Measurements from ENCODE around the gene P3H4. TPM values are rescaled to one million over a fixed set of nuclear protein-coding genes. Genes with fewer than 3 reads are reported as not detected.

P3H4 gene
- total and polyA plus RNA-seq, 7 experiments from 2014 or later = 3.5 to 7.0 (median 5.3) TPM

Other genes starting within 250 kb of the P3H4 start
- not detected for gene KRT9, start 239.9 kb downstream of the P3H4 start, total RNA-seq
- gene KRT9, start 239.9 kb downstream of the P3H4 start, polyA plus RNA-seq = not detected
- gene KRT14, start 225.1 kb downstream of the P3H4 start, total RNA-seq = not detected
- not detected for gene KRT14, start 225.1 kb downstream of the P3H4 start, polyA plus RNA-seq
- not detected for gene KRT16, start 199.2 kb downstream of the P3H4 start, total RNA-seq
- not detected for gene KRT16, start 199.2 kb downstream of the P3H4 start, polyA plus RNA-seq
- not detected for gene KRT17, start 187.4 kb downstream of the P3H4 start, total RNA-seq
- not detected for gene KRT17, start 187.4 kb downstream of the P3H4 start, polyA plus RNA-seq
- gene EIF1, start 123.1 kb downstream of the P3H4 start, total RNA-seq = 1,000 to 10,000 TPM in 2 of 5 experiments, 100 to 1,000 TPM in 3; 710 to 2,222 (median 934) TPM
- gene EIF1, start 123.1 kb downstream of the P3H4 start, polyA plus RNA-seq = 1,000 to 10,000 TPM in 1 of 2 donors, 100 to 1,000 TPM in 1; 774 to 1,284 TPM
- not detected for gene GAST, start 99.6 kb downstream of the P3H4 start, total RNA-seq
- gene GAST, start 99.6 kb downstream of the P3H4 start, polyA plus RNA-seq = not detected
- under 1 TPM in 1 of 5 experiments, not detected in 4; 0.08 TPM for gene HAP1, start 77.3 kb downstream of the P3H4 start, total RNA-seq
- gene HAP1, start 77.3 kb downstream of the P3H4 start, polyA plus RNA-seq = not detected
- gene JUP, start 25.2 kb downstream of the P3H4 start, total RNA-seq = 1 to 10 TPM in 2 of 5 experiments, under 1 TPM in 3; 0.24 to 8.2 (median 0.57) TPM
- gene JUP, start 25.2 kb downstream of the P3H4 start, polyA plus RNA-seq = under 1 TPM; 0.19 to 0.25 TPM
- under 1 TPM in 2 of 5 experiments, not detected in 3; 0.34 to 0.76 TPM for gene FKBP10, start 1.1 kb upstream of the P3H4 start, total RNA-seq
- gene FKBP10, start 1.1 kb upstream of the P3H4 start, polyA plus RNA-seq = not detected
- gene NT5C3B, start 24.3 kb upstream of the P3H4 start, total RNA-seq = 10 to 100 TPM; 26.8 to 41.7 (median 37.2) TPM
- gene NT5C3B, start 24.3 kb upstream of the P3H4 start, polyA plus RNA-seq = 10 to 100 TPM; 41.9 to 66.7 TPM
- gene KLHL10, start 25.9 kb upstream of the P3H4 start, total RNA-seq = not detected
- not detected for gene KLHL10, start 25.9 kb upstream of the P3H4 start, polyA plus RNA-seq
- gene KLHL11, start 53.5 kb upstream of the P3H4 start, total RNA-seq = 10 to 100 TPM; 15.2 to 25.9 (median 18.9) TPM
- gene KLHL11, start 53.5 kb upstream of the P3H4 start, polyA plus RNA-seq = 1 to 10 TPM; 6.7 to 7.0 TPM
- gene ACLY, start 107.0 kb upstream of the P3H4 start, total RNA-seq = 100 to 1,000 TPM in 1 of 5 experiments, 10 to 100 TPM in 4; 59.2 to 154 (median 70.8) TPM
- gene ACLY, start 107.0 kb upstream of the P3H4 start, polyA plus RNA-seq = 10 to 100 TPM; 42.7 to 51.9 TPM
- gene ODAD4, start 118.7 kb upstream of the P3H4 start, total RNA-seq = 1 to 10 TPM in 3 of 5 experiments, under 1 TPM in 1, not detected in 1; 0.16 to 4.1 (median 1.6) TPM
- gene ODAD4, start 118.7 kb upstream of the P3H4 start, polyA plus RNA-seq = under 1 TPM; 0.10 to 0.40 TPM
- gene CNP, start 154.8 kb upstream of the P3H4 start, total RNA-seq = 10 to 100 TPM; 29.6 to 86.3 (median 32.5) TPM
- gene CNP, start 154.8 kb upstream of the P3H4 start, polyA plus RNA-seq = 10 to 100 TPM; 32.3 to 34.2 TPM
- 100 to 1,000 TPM in 4 of 5 experiments, 10 to 100 TPM in 1; 99.4 to 145 (median 109) TPM for gene DNAJC7, start 205.5 kb upstream of the P3H4 start, total RNA-seq
- 10 to 100 TPM; 65.4 to 77.7 TPM for gene DNAJC7, start 205.5 kb upstream of the P3H4 start, polyA plus RNA-seq
- 10 to 100 TPM; 14.3 to 24.0 (median 20.4) TPM for gene NKIRAS2, start 208.1 kb upstream of the P3H4 start, total RNA-seq
- gene NKIRAS2, start 208.1 kb upstream of the P3H4 start, polyA plus RNA-seq = 10 to 100 TPM; 24.6 to 30.5 TPM
- gene C17orf113, start 238.7 kb upstream of the P3H4 start, total RNA-seq = 1 to 10 TPM in 1 of 5 experiments, under 1 TPM in 4; 0.10 to 1.0 (median 0.67) TPM
- gene C17orf113, start 238.7 kb upstream of the P3H4 start, polyA plus RNA-seq = under 1 TPM; 0.14 to 0.28 TPM

All from naive thymus-derived CD4-positive, alpha-beta T cell (primary cell).